ENCODE results near the gene NR5A2. TPM values are rescaled to one million over a fixed set of nuclear protein-coding genes. Genes with fewer than 3 reads are reported as not detected.

The NR5A2 gene
- total and polyA plus RNA-seq, 2 donors from 2014 or later: 0.13 to 6.3 TPM

GRCh38 chr1:200172311-200172710, 144.8 kb downstream of the NR5A2 start:
- TF ChIP-seq CTCF (IDR thresholded peaks at IDR 0.05; ENCODE audit: borderline replicate concordance, extremely low read depth, insufficient read depth): no peak
- Histone ChIP-seq H3K4me3 (ENCODE audit: low read length in 3 of 3) (no peak overlapping the region), H3K9me3 (ENCODE audit: control insufficient read depth in 2 of 3, insufficient read depth in 1 of 3, low read length in 3 of 3) (no peaks in the 10 kb centered on the region), H3K36me3 (ENCODE audit: control insufficient read depth in 2 of 3, insufficient read depth in 3 of 3, low read length in 3 of 3) (no peaks in the 10 kb centered on the region), H3K9ac (ENCODE audit: low read length in 3 of 3) (no peak overlapping the region), H3K27me3 (ENCODE audit: control insufficient read depth, insufficient read depth, low read length) (no peaks in the 10 kb centered on the region), H3K27ac (ENCODE audit: low read depth in 2 of 2, low read length in 2 of 2) (no peak overlapping the region), H3K4me1 (ENCODE audit: control insufficient read depth in 2 of 3, insufficient read depth in 2 of 3, low read depth in 1 of 3, low read length in 3 of 3) (no peaks in the 10 kb centered on the region)
- DNase-seq: no peak
- FAIRE-seq: no peak
- intact Hi-C loops (cut with DNase I): no loop called here

- Histone ChIP-seq H3K9me3 (ENCODE audit: control insufficient read depth in 2 of 3, insufficient read depth in 1 of 3, low read length in 3 of 3) (no peaks in the 10 kb centered on the region), H3K9ac (ENCODE audit: low read length in 3 of 3) (no peak overlapping the region), H3K36me3 (ENCODE audit: control insufficient read depth in 2 of 3, insufficient read depth in 3 of 3, low read length in 3 of 3) (no peaks in the 10 kb centered on the region), H3K27ac (ENCODE audit: low read depth in 2 of 2, low read length in 2 of 2) (no peak overlapping the region), H3K27me3 (ENCODE audit: control insufficient read depth, insufficient read depth, low read length) (no peaks in the 10 kb centered on the region), H3K4me1 (ENCODE audit: control insufficient read depth in 2 of 3, insufficient read depth in 2 of 3, low read depth in 1 of 3, low read length in 3 of 3) (no peaks in the 10 kb centered on the region), H3K4me3 (ENCODE audit: low read length in 3 of 3) (no peak overlapping the region)
- no peak for DNase-seq
- intact Hi-C loops (cut with DNase I): no loop called here
- no peak for TF ChIP-seq CTCF (IDR thresholded peaks at IDR 0.05; ENCODE audit: borderline replicate concordance, extremely low read depth, insufficient read depth)
- FAIRE-seq: no peak
Observed at GRCh38 chr1:200173097-200173618, 145.6 kb downstream of the NR5A2 start.

- no peak for FAIRE-seq
- intact Hi-C loops (cut with DNase I): no loop called here
- no peak overlapping the region for H3K27ac ChIP-seq (ENCODE audit: low read depth in 2 of 2, low read length in 2 of 2)
- no peak for TF ChIP-seq CTCF (IDR thresholded peaks at IDR 0.05; ENCODE audit: borderline replicate concordance, extremely low read depth, insufficient read depth)
- H3K9ac ChIP-seq (ENCODE audit: low read length in 3 of 3): no peak overlapping the region
- no peak overlapping the region for H3K4me3 ChIP-seq (ENCODE audit: low read length in 3 of 3)
- H3K27me3 ChIP-seq (ENCODE audit: control insufficient read depth, insufficient read depth, low read length): no peaks in the 10 kb centered on the region
- H3K9me3 ChIP-seq (ENCODE audit: control insufficient read depth in 2 of 3, insufficient read depth in 1 of 3, low read length in 3 of 3): no peaks in the 10 kb centered on the region
- no peaks in the 10 kb centered on the region for H3K36me3 ChIP-seq (ENCODE audit: control insufficient read depth in 2 of 3, insufficient read depth in 3 of 3, low read length in 3 of 3)
- no peaks in the 10 kb centered on the region for H3K4me1 ChIP-seq (ENCODE audit: control insufficient read depth in 2 of 3, insufficient read depth in 2 of 3, low read depth in 1 of 3, low read length in 3 of 3)
- DNase-seq: no peak
Observed at GRCh38 chr1:200174525-200175295, 147.2 kb downstream of the NR5A2 start.
